ENCODE results near the gene SDHB.

- TF ChIP-seq CTCF (IDR thresholded peaks at IDR 0.05), result no peak
- no peak for TF ChIP-seq POLR2A (IDR thresholded peaks at IDR 0.05)
Measured at GRCh38 chr1:16988210-16988609, 65.6 kb downstream of the SDHB start.

Data from right lobe of liver (tissue), 4 donors.